GM23338 (cell line): Measurements from ENCODE around the gene PPP1R7.

Source experiments
- EZH2 ChIP-seq: fragments of 200-600 bp; sonication (generic); IDR thresholded peaks from one replicate; pipeline ENCODE4 v1.8.0; 2017; ENCODE audit warnings: antibody characterized with exemption, mild to moderate bottlenecking, low read depth; ENCODE audit not compliant: unreplicated experiment
- EZH2phosphoT487 ChIP-seq: fragments of 200-600 bp; sonication (generic); IDR thresholded peaks from one replicate; pipeline ENCODE4 v1.8.1; 2018; ENCODE audit warnings: antibody characterized with exemption; ENCODE audit not compliant: unreplicated experiment
- TF ChIP-seq, protein P1 (sequence below), 2 experiments: fragments of 200-600 bp in 1 of 2; sonication (generic) in 1 of 2; conservative IDR thresholded peaks; 2 replicates each; pipeline versions ENCODE4 v1.5.1 to v1.6.1; 2016 to 2017; ENCODE audit warnings: antibody characterized with exemption in 2 of 2, low read depth in 2 of 2, mild to moderate bottlenecking in 2 of 2, moderate library complexity in 1 of 2

- TF ChIP-seq EZH2 (no peak), EZH2phosphoT487 (no peak)
- TF ChIP-seq, protein P1, sequence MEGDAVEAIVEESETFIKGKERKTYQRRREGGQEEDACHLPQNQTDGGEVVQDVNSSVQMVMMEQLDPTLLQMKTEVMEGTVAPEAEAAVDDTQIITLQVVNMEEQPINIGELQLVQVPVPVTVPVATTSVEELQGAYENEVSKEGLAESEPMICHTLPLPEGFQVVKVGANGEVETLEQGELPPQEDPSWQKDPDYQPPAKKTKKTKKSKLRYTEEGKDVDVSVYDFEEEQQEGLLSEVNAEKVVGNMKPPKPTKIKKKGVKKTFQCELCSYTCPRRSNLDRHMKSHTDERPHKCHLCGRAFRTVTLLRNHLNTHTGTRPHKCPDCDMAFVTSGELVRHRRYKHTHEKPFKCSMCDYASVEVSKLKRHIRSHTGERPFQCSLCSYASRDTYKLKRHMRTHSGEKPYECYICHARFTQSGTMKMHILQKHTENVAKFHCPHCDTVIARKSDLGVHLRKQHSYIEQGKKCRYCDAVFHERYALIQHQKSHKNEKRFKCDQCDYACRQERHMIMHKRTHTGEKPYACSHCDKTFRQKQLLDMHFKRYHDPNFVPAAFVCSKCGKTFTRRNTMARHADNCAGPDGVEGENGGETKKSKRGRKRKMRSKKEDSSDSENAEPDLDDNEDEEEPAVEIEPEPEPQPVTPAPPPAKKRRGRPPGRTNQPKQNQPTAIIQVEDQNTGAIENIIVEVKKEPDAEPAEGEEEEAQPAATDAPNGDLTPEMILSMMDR (conservative IDR thresholded peaks at IDR 0.05; ENCODE audit: low read depth in 2 of 2), result no peak
These were observed 24.6 kb upstream of the PPP1R7 start for GRCh38 chr2:241125626-241126025.
